Activated CD4-positive, CD25-positive, alpha-beta regulatory T cell treated with anti-CD3 and anti-CD28 coated beads, Interleukin-2, amount 50 U/mL, for 72 hours (primary cell): ENCODE data around the gene HNRNPUL2.
"Not testable (repeated sequence)": the region's sequence is repeated elsewhere in the genome, so short reads cannot be mapped to it uniquely, and the experiment has no call there.

Experiments used
- DNase-seq: peaks from one replicate; pipeline ENCODE4 v3.0.0; 2021

HNRNPUL2 gene

DNA sequence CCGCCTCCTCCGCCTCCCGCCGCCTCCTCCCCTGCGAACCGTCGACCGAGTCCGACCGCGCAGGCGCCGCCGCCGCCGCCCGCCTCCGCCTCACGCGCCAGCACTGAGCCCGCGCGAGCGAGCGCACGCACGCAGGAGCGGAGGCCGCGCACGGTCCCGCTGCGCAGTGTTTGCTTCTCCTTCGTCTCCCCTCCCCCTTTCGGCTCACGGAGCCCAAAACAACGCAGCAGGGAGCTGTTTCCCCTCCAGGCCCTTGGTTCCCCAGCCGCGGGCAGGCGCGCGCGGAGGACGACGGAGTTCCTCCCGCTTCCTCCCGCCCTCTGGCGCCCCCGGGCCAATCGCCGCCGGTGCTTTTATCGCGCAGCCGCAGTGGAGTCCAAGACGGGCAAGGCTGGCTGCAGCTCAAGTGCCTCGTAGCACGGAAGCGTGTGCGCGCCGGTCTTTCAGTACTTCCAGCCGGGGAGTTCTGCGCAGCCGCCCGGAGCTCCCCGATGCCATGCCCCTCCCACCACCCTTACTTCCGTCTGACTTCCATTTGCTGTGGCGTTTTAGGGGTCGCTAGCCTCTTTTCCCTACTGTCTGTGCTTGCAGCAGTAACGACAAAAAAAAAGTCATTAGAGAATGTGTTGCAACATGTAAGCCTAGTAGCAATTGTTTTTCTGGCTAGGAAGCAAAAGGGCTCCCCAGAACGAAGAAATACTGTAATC, at the start of gene HNRNPUL2:
TSS of gene HNRNPUL2 (minus strand) at position 293 of the 707 bp plus-strand sequence. CDS start 301 bp downstream, outside the sequence.
- DNase-seq = peak; percentile 97

GRCh38 chr11:62775646-62776045, 48.4 kb upstream of the HNRNPUL2 start:
- DNase-seq = no peak

DNA sequence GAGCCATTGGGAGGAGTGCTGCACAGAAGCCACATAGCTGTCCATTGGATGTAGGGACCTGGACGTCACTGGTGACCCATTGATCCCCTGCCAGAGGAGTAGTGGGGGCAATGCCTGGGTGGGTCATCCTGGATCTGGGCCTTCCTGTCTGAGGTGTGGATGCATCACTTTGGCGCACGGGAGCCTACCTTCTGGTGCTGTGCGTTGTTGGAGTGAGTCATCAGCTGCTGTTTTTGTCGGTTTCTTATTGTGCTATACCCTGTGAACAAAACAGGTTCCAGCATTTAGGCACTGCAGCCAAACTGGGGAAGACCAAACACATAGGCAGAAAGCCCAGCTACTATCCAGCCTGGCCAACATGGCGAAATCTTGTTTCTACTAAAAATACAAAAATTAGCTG, 47.1 kb upstream of the HNRNPUL2 start:
- no peak for DNase-seq

- DNase-seq = peak; percentile 98
Observed at GRCh38 chr11:62771144-62772021, 44.1 kb upstream of the HNRNPUL2 start, which contains the start of gene TAF6L. TSS of gene TAF6L (plus strand) at chr11:62771396. CDS start at chr11:62775784, 4,388 bp downstream.

DNA sequence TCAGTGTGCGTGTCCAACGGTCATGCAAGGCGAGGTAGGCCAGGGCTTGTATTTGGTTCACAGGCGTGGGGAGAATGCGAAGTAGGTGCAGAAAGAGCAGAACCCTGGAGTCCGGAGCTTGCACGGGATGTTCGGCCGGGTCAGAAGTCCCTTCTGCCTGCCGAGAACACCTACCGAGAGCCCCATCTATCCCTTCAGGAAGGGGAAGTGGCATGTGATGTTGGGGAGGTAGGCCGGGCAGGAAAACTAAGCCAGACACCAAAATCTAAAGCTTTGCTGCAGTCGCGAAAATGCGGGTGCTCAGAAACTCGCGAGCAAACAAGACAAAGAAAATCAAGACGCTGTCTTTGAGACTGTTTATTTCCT, 43.5 kb upstream of the HNRNPUL2 start:
- DNase-seq = peak; percentile 46

DNA sequence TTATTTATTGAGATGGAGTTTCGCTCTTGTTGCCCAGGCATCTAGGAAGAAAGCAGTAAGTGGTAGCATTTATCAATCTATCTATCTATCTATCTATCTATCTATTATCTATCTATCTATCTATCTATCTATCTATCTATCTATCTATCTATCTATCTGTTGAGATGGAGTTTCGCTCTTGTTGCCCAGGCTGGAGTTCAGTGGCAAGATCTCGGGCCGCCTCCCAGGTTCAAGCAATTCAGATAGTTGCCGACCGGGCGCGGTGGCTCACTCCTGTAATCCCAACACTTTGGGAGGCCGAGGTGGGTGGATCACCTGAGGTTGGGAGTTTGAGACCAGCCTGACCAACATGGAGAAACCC, 33.6 kb upstream of the HNRNPUL2 start:
- not testable (repeated sequence) for DNase-seq

GRCh38 chr11:62757846-62758788, 30.9 kb upstream of the HNRNPUL2 start:
- DNase-seq = no peak

GRCh38 chr11:62755086-62755615, 27.9 kb upstream of the HNRNPUL2 start:
- DNase-seq = no peak

DNA sequence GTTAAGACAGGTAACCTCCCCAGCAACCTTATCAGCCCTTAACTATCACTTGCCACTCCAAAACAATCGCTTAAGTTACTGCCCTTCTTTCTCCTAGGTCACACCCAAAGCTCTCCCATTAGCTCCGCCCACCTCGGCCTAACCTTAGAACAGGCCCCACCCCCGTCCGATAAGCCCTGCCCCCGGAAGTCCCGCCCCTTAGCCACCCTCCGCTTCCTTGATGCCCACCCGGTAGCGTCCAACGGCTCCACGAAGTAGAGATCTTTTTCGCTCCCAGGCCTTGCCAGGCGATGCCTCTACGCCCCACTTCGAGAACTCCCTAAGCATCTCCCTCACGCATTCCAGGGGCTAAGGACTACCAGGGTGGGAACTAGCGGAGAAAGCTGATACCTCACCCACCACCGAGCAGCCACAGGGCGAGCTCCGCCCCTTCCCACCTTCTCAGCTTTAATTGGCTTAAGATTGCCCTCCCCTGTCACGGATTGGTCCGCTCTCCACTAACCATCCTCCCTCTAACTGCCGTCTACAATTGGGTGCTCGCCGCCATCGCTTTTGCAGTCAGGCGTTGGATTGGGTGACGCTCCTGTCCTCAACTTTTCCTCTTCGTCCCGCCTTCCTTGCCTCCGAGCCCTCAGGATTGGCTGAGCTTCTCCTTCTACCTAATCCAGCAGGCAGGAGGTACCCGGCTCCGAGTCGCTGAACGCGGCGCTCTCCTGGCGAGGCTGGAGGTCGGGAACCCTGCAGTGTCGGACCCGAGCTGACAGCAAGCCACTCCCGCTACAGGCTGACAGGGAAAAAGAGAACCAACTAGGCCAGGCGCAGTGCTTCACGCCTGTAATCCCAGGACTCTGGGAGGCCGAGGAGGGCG, 26.7 kb upstream of the HNRNPUL2 start, which contains the start of gene ZBTB3:
TSS of gene ZBTB3 (minus strand) at position 425 of the 868 bp plus-strand sequence. CDS start 496 bp downstream, outside the sequence.
- peak; percentile 94 for DNase-seq

DNA sequence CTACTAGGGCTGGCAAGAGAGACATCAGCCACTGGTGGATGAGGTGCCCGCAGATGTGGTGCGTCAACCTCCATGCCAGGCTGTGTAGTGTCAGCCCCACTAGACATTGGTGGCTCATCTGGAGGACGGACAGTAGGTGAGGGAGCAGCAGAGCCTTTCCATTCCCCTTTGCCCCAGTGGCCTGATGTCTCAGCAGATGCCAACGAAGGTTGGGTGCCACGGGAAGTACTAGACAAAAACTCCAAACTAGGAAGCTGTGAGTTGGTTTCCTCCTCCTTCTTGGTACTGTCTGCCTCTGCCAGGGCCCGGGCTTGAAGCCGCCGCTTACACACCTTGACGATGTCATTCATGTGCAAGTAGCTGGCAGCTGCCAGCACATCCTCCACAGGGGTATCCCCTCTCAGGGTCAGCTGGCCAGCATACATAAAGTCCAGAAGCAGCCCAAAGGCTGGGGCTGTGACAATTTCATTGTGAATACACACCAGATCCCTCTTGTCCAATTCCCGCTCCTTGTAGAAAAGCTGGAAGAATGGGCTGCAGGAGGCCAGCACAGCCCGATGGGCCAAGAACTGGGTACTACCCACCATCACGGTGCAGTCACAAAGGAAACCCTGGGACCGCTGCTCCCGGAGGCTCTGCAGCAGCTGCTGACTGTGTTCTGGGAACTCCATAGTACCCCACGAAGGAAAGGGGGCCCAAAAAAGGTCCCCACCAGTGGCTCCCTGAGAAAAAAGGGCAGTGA, 25.9 kb upstream of the HNRNPUL2 start:
- DNase-seq = no peak

GRCh38 chr11:62752177-62752785, 25.0 kb upstream of the HNRNPUL2 start:
- DNase-seq = no peak

- DNase-seq = not testable (repeated sequence)
Observed at GRCh38 chr11:62749931-62750330, 22.7 kb upstream of the HNRNPUL2 start.

- DNase-seq = no peak
Observed at GRCh38 chr11:62747475-62748160, 20.4 kb upstream of the HNRNPUL2 start.

- DNase-seq = no peak
Observed at GRCh38 chr11:62737196-62737595, 9.9 kb upstream of the HNRNPUL2 start.

DNA sequence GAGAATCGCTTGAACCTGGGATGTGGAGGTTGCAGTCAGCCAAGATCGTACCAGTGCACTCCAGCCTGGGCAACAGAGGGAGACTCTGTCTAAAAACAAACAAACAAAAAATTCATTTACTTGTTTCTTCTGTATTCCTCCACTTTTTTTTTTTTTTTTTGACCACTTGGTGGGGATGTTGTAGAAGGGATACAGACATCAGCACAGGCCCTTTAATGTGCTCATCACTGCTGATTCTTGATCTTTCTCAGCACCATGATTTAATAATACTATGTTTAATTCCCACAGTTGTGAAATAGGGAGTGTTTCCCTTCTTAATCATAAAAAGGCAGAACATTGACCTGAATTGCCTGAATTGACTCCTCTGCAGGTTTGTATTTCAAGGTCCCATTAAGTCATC, 5.6 kb upstream of the HNRNPUL2 start:
- no peak for DNase-seq

- DNase-seq = not testable (repeated sequence)
Observed at GRCh38 chr11:62730076-62730475, 2.8 kb upstream of the HNRNPUL2 start.

GRCh38 chr11:62728171-62728988, 1.1 kb upstream of the HNRNPUL2 start, which contains the start of gene TTC9C:
TSS of gene TTC9C (plus strand) at chr11:62728486. CDS start at chr11:62728849, 363 bp downstream.
- peak; percentile 68 for DNase-seq

- peak; percentile 73 for DNase-seq
Observed at GRCh38 chr11:62727872-62728170, 564 bp upstream of the HNRNPUL2 start.

- DNase-seq = no peak
Observed at GRCh38 chr11:62726915-62727164, 417 bp downstream of the HNRNPUL2 start.
